ENCODE results near the gene CLPTM1L.

Gene CLPTM1L

GRCh38 chr5:1338506-1339070 lies 6.3 kb downstream of the CLPTM1L start:
- Histone ChIP-seq H3K27me3 (no peaks in the 10 kb centered on the region), H3K36me3 (peaks cover 95% of the 10 kb centered on the region), H3K4me3 (ENCODE audit: low read depth in 1 of 2, low read length in 1 of 2) (no peak overlapping the region)

GRCh38 chr5:1338196-1338490 lies 6.8 kb downstream of the CLPTM1L start:
- peaks cover 97% of the 10 kb centered on the region for H3K36me3 ChIP-seq
- H3K4me3 ChIP-seq (ENCODE audit: low read depth in 1 of 2, low read length in 1 of 2), result no peak overlapping the region
- no peak for TF ChIP-seq CTCF (IDR thresholded peaks at IDR 0.05)
- H3K27me3 ChIP-seq, result no peaks in the 10 kb centered on the region
- no peaks in the 10 kb centered on the region for H3K9me3 ChIP-seq
- H3K4me1 ChIP-seq (ENCODE audit: control insufficient read depth in 1 of 2, insufficient read depth in 1 of 2, low read depth in 1 of 2, low read length in 1 of 2), result no peaks in the 10 kb centered on the region
- H3K27ac ChIP-seq, result no peak overlapping the region

More at GRCh38 chr5:1338506-1339070, 6.3 kb downstream of the CLPTM1L start:
- no peak for TF ChIP-seq CTCF (IDR thresholded peaks at IDR 0.05)
- peaks cover 2 to 3% of the 10 kb centered on the region in 2 experiments for H3K4me1 ChIP-seq (ENCODE audit: control insufficient read depth in 1 of 2, insufficient read depth in 1 of 2, low read depth in 1 of 2, low read length in 1 of 2)
- no peak overlapping the region for H3K27ac ChIP-seq
- no peaks in the 10 kb centered on the region for H3K9me3 ChIP-seq

- no peaks in the 10 kb centered on the region for H3K27me3 ChIP-seq
- H3K9me3 ChIP-seq, result no peaks in the 10 kb centered on the region
- TF ChIP-seq CTCF (IDR thresholded peaks at IDR 0.05), result no peak
- H3K27ac ChIP-seq, result no peak overlapping the region
- peaks cover 96% of the 10 kb centered on the region for H3K36me3 ChIP-seq
- no peaks in the 10 kb centered on the region for H3K4me1 ChIP-seq (ENCODE audit: control insufficient read depth in 1 of 2, insufficient read depth in 1 of 2, low read depth in 1 of 2, low read length in 1 of 2)
- H3K4me3 ChIP-seq (ENCODE audit: low read depth in 1 of 2, low read length in 1 of 2), result no peak overlapping the region
These were observed 7.3 kb downstream of the CLPTM1L start for GRCh38 chr5:1337489-1338195.

- Histone ChIP-seq H3K4me1 (ENCODE audit: control insufficient read depth in 1 of 2, insufficient read depth in 1 of 2, low read depth in 1 of 2, low read length in 1 of 2) (no peaks in the 10 kb centered on the region), H3K27me3 (no peaks in the 10 kb centered on the region), H3K4me3 (ENCODE audit: low read depth in 1 of 2, low read length in 1 of 2) (no peak overlapping the region), H3K9me3 (no peaks in the 10 kb centered on the region), H3K27ac (no peak overlapping the region), H3K36me3 (peaks cover 96% of the 10 kb centered on the region)
- no peak for TF ChIP-seq CTCF (IDR thresholded peaks at IDR 0.05)
These were observed 8.0 kb downstream of the CLPTM1L start for GRCh38 chr5:1336749-1337488.

- Histone ChIP-seq H3K9me3 (no peaks in the 10 kb centered on the region), H3K27ac (no peak overlapping the region), H3K4me1 (ENCODE audit: control insufficient read depth in 1 of 2, insufficient read depth in 1 of 2, low read depth in 1 of 2, low read length in 1 of 2) (no peaks in the 10 kb centered on the region), H3K36me3 (peaks cover 96% of the 10 kb centered on the region), H3K4me3 (ENCODE audit: low read depth in 1 of 2, low read length in 1 of 2) (no peak overlapping the region), H3K27me3 (no peaks in the 10 kb centered on the region)
- no peak for TF ChIP-seq CTCF (IDR thresholded peaks at IDR 0.05)
These were observed 8.8 kb downstream of the CLPTM1L start for GRCh38 chr5:1336106-1336561.
